ENCODE measurements around the gene LYRM4.

DNA sequence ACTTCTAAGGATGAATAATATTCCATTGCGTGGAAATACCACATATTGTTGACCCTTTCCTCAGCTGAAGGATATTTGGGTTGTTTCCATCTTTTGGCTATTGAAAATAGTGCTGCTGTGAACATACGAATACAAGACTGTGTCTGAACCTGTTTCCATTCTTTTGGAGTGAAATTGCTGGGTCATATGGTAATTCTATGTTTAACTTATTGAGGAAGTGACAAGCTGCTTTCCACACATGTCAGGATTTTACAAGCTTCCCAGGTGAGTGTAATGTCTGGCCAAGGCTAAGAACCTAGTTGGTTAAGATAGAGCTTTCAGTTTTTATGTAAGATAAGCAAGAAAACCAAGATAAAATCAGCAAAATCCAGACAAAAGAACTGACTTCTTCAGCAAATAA, 126.8 kb downstream of the LYRM4 start:
- TF ChIP-seq, protein P1, sequence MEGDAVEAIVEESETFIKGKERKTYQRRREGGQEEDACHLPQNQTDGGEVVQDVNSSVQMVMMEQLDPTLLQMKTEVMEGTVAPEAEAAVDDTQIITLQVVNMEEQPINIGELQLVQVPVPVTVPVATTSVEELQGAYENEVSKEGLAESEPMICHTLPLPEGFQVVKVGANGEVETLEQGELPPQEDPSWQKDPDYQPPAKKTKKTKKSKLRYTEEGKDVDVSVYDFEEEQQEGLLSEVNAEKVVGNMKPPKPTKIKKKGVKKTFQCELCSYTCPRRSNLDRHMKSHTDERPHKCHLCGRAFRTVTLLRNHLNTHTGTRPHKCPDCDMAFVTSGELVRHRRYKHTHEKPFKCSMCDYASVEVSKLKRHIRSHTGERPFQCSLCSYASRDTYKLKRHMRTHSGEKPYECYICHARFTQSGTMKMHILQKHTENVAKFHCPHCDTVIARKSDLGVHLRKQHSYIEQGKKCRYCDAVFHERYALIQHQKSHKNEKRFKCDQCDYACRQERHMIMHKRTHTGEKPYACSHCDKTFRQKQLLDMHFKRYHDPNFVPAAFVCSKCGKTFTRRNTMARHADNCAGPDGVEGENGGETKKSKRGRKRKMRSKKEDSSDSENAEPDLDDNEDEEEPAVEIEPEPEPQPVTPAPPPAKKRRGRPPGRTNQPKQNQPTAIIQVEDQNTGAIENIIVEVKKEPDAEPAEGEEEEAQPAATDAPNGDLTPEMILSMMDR (IDR thresholded peaks at IDR 0.05): no peak
- TF ChIP-seq EZH2 (IDR thresholded peaks at IDR 0.05; ENCODE audit: borderline replicate concordance, insufficient read depth, low read depth, low read length, poor library complexity, severe bottlenecking): no peak
